Measurements from ENCODE around the gene PIK3R3. TPM values are rescaled to one million over a fixed set of nuclear protein-coding genes. Genes with fewer than 3 reads are reported as not detected.
A peak's percentile ranks its signal among the peaks of the same experiment; 100 is the strongest.

Gene PIK3R3
- total and polyA plus RNA-seq, 9 of the 15 experiments (the other 6 are each of a cell fraction or from before 2014, with no cell fraction given), result 1.4 to 7.7 (median 4.6) TPM

DNA sequence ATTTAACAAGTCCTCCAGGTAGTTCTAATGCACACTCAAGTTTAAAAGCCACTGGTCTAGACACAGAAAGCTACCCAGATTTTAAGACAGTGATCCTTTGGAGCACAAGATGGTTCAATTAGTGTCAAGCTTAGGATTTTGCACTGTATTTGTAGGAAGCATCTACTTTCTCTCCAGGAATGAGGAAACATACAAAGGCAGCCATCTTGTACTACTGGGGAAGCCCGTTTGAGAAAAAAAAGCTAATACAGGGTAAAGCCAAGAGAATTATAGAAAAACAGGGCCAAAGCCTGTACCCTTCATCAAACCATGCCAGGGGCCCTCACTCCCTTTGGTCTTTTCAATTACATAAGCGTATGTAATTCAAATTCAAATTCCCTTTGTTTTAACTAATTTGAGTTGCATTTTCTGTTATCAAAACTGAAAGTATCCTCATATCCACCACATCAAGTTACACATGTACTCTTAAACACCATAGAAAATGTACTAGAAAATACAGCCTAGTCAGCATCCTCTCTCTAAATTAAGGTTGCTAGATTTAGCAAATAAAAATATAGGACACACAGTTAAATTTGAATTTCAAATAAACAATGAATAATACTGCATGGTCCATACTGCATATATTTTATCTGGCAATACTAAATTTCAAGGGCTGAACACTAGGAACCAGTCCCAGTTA lies 17.4 kb downstream of the PIK3R3 start (continued):
- TF ChIP-seq, protein P1, sequence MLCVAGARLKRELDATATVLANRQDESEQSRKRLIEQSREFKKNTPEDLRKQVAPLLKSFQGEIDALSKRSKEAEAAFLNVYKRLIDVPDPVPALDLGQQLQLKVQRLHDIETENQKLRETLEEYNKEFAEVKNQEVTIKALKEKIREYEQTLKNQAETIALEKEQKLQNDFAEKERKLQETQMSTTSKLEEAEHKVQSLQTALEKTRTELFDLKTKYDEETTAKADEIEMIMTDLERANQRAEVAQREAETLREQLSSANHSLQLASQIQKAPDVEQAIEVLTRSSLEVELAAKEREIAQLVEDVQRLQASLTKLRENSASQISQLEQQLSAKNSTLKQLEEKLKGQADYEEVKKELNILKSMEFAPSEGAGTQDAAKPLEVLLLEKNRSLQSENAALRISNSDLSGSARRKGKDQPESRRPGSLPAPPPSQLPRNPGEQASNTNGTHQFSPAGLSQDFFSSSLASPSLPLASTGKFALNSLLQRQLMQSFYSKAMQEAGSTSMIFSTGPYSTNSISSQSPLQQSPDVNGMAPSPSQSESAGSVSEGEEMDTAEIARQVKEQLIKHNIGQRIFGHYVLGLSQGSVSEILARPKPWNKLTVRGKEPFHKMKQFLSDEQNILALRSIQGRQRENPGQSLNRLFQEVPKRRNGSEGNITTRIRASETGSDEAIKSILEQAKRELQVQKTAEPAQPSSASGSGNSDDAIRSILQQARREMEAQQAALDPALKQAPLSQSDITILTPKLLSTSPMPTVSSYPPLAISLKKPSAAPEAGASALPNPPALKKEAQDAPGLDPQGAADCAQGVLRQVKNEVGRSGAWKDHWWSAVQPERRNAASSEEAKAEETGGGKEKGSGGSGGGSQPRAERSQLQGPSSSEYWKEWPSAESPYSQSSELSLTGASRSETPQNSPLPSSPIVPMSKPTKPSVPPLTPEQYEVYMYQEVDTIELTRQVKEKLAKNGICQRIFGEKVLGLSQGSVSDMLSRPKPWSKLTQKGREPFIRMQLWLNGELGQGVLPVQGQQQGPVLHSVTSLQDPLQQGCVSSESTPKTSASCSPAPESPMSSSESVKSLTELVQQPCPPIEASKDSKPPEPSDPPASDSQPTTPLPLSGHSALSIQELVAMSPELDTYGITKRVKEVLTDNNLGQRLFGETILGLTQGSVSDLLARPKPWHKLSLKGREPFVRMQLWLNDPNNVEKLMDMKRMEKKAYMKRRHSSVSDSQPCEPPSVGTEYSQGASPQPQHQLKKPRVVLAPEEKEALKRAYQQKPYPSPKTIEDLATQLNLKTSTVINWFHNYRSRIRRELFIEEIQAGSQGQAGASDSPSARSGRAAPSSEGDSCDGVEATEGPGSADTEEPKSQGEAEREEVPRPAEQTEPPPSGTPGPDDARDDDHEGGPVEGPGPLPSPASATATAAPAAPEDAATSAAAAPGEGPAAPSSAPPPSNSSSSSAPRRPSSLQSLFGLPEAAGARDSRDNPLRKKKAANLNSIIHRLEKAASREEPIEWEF (CRISPR knock-in tag; IDR thresholded peaks at IDR 0.05), result peak; percentile 52; the same call in 1 of the 2 replicates
- TF ChIP-seq RBM25 (IDR thresholded peaks at IDR 0.05; ENCODE audit: low read depth, low read length, severe bottlenecking) (no peak), SREBF2 (CRISPR knock-in tag; IDR thresholded peaks at IDR 0.05) (no peak), ZNF217 (CRISPR knock-in tag; IDR thresholded peaks at IDR 0.05) (no peak), NR2F6 (CRISPR knock-in tag; IDR thresholded peaks at IDR 0.05) (no peak), SAP30 (IDR thresholded peaks at IDR 0.05; ENCODE audit: borderline replicate concordance, insufficient read depth, low read depth, low read length, poor library complexity, severe bottlenecking) (no peak), ZNF584 (CRISPR knock-in tag; IDR thresholded peaks at IDR 0.05; ENCODE audit: low read depth) (no peak), CBFB (CRISPR knock-in tag; IDR thresholded peaks at IDR 0.05) (no peak), KDM4B (IDR thresholded peaks at IDR 0.05; ENCODE audit: borderline replicate concordance in 2 of 2, low read depth in 1 of 2) (no peak), CREB1 (IDR thresholded peaks at IDR 0.05) (no peak), CREB1 (CRISPR knock-in tag; IDR thresholded peaks at IDR 0.05) (0 out of 2 replicates have a peak, but pooled peaks have one; percentile 24), COPS2 (conservative IDR thresholded peaks at IDR 0.05) (no peak), ETV1 (tag; conservative IDR thresholded peaks at IDR 0.05; ENCODE audit: low read depth) (0 out of 2 replicates have a peak, but pooled peaks have one; percentile 6), KAT8 (IDR thresholded peaks at IDR 0.05; ENCODE audit: low read depth) (no peak), ZNF143 (CRISPR knock-in tag; IDR thresholded peaks at IDR 0.05) (no peak), ZNF384 (IDR thresholded peaks at IDR 0.05; ENCODE audit: low read depth, low read length) (no peak)
- TF ChIP-seq, protein P2, sequence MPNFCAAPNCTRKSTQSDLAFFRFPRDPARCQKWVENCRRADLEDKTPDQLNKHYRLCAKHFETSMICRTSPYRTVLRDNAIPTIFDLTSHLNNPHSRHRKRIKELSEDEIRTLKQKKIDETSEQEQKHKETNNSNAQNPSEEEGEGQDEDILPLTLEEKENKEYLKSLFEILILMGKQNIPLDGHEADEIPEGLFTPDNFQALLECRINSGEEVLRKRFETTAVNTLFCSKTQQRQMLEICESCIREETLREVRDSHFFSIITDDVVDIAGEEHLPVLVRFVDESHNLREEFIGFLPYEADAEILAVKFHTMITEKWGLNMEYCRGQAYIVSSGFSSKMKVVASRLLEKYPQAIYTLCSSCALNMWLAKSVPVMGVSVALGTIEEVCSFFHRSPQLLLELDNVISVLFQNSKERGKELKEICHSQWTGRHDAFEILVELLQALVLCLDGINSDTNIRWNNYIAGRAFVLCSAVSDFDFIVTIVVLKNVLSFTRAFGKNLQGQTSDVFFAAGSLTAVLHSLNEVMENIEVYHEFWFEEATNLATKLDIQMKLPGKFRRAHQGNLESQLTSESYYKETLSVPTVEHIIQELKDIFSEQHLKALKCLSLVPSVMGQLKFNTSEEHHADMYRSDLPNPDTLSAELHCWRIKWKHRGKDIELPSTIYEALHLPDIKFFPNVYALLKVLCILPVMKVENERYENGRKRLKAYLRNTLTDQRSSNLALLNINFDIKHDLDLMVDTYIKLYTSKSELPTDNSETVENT (CRISPR knock-in tag; IDR thresholded peaks at IDR 0.05), result no peak
- TF ChIP-seq, protein P3, sequence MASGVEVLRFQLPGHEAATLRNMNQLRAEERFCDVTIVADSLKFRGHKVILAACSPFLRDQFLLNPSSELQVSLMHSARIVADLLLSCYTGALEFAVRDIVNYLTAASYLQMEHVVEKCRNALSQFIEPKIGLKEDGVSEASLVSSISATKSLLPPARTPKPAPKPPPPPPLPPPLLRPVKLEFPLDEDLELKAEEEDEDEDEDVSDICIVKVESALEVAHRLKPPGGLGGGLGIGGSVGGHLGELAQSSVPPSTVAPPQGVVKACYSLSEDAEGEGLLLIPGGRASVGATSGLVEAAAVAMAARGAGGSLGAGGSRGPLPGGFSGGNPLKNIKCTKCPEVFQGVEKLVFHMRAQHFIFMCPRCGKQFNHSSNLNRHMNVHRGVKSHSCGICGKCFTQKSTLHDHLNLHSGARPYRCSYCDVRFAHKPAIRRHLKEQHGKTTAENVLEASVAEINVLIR (CRISPR knock-in tag; IDR thresholded peaks at IDR 0.05), result no peak

Data from K562 (cell line).